Kasumi-1 (cell line): ENCODE measurements around the gene HESX1.

ENCODE experiments used
- DNase-seq, 2 experiments: peaks; one replicate each; lab custom pipeline; 2025; lab: John Stamatoyannopoulos, UW

HESX1 gene

GRCh38 chr3:57199895-57200297 lies at the start of gene HESX1:
HESX1 (minus strand) TSS chr3:57199978; CDS start chr3:57199918, 60 bp downstream.
- peak in 1 of 2 experiments; percentile 18 for DNase-seq

DNA sequence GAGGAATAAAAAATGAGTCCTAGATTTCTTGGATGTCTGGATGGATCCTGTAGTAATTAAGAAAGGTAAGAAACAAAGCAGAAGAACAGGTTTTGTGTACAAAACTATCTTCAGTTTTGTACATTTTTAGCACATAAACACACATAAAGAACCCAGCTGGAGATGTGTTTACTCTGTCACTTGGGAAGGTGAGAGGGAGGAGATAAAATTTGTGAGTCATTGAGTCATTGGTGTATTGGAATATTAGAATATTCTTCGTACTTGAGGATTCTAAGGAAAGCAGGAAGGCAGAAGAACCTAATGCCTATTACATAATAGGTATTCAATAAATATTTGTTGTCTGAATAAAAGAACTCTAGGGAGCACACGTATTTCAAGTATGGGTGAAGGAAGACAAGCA lies 45.2 kb upstream of the HESX1 start:
- no peak for DNase-seq

- DNase-seq: no peak
Measured at GRCh38 chr3:57234613-57235575, 35.1 kb upstream of the HESX1 start.

GRCh38 chr3:57233799-57234198 lies 34.0 kb upstream of the HESX1 start:
- DNase-seq: no peak

- DNase-seq: no peak
Measured at GRCh38 chr3:57230006-57230405, 30.2 kb upstream of the HESX1 start.

- peak; percentile 50 to 51 for DNase-seq
Measured at GRCh38 chr3:57227930-57228751, 28.4 kb upstream of the HESX1 start.

GRCh38 chr3:57227204-57227929 lies 27.6 kb upstream of the HESX1 start, which contains the start of gene APPL1:
APPL1 (plus strand) TSS chr3:57227729; CDS start chr3:57227884, 155 bp downstream.
- DNase-seq: peak; percentile 79 to 83

DNA sequence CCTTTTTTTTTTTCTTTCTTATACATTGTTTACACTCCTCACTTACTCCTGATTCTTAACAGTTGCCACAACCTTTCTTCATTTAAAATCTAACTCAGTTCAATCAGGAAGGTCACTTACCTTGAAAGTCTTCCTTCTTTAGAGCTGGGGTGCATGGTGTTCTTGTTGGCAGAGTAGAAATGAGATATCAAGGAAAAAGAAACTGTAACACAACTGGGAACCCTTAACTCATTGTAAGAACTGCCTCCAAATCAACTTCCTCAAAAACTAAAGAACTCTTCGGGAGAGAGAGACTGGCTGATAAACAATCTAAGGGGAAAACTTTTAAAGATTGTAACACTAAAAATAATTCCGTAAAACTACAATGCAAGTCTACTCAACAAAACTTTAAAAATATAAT lies 26.4 kb upstream of the HESX1 start:
- DNase-seq: peak; percentile 61

DNA sequence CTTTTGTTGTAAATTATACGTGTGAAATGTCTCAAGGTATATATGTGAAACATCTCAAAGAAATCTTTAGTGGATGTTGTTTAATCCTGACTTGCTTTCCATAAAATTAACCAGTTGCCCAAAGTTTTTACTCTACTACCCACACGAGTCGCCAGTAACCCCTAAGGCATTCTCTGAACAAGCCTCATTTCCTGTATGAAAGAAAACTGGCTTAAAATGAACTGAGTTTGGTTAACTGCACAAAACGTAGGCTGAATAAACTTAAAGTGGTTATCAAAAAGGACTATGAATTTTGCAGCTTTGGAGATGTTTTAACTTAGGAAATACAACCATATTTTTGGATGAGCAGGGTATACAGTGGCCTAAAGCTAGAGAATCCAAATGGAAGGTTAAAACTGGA lies 25.1 kb upstream of the HESX1 start:
- no peak for DNase-seq

DNA sequence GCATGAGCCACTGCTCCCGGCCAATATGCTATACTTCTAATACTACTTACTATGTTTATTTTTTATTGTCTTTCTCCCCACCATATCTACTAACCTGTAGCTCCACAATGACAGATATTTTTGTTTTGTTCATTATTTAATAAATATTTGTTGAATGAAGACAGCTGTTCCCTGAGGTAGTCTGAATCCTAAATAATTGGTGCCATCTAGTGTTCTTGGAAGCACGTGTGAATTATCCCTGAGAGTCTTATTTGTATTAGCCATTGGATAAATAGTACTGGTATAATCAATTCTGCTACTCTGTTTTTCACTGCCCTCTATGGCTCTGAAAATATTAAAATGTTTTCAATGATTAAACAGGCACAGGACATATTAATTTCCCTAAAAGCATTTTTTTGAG lies 22.1 kb upstream of the HESX1 start:
- no peak for DNase-seq

DNA sequence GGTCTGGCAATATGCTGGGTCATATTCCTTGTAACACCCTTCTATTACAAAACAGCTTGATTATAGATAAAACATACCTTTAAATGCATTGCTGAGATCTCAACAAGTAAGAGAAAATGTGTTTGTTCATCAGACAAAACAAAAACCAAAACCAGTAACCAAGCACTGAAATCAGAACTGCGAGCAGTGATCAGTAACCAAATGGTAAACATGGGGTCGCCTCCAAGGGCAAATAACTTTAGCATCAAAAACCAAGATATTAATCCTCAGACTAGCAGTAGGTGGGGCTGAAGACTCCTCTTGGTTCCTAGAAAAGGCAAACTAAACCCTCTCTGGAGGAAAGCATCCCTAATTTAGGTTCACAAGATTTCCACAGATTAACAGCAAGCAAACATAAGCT lies 6.6 kb upstream of the HESX1 start:
- no peak for DNase-seq

DNA sequence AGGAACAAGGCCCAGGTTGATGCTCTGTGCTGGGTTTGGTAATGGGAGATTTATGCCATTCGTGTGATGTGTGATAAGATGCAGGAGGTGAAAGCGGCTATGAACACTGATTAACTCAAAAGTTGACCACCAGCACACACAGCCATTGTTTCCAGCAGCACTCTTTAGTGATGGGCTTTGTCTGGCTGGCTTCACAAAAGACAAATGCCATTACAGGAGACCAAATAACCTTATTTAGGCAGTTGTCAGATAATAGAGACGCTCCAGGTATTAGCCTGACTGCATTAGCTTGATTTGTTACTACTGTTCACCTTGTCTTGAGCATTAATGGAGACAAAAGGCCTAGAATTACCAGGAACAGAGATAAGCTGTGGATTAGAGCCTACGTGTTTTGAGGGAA lies 5.1 kb downstream of the HESX1 start:
- no peak for DNase-seq

- DNase-seq: no peak
Measured at GRCh38 chr3:57192028-57192427, 7.8 kb downstream of the HESX1 start.

GRCh38 chr3:57184526-57184925 lies 15.3 kb downstream of the HESX1 start:
- no peak for DNase-seq

DNA sequence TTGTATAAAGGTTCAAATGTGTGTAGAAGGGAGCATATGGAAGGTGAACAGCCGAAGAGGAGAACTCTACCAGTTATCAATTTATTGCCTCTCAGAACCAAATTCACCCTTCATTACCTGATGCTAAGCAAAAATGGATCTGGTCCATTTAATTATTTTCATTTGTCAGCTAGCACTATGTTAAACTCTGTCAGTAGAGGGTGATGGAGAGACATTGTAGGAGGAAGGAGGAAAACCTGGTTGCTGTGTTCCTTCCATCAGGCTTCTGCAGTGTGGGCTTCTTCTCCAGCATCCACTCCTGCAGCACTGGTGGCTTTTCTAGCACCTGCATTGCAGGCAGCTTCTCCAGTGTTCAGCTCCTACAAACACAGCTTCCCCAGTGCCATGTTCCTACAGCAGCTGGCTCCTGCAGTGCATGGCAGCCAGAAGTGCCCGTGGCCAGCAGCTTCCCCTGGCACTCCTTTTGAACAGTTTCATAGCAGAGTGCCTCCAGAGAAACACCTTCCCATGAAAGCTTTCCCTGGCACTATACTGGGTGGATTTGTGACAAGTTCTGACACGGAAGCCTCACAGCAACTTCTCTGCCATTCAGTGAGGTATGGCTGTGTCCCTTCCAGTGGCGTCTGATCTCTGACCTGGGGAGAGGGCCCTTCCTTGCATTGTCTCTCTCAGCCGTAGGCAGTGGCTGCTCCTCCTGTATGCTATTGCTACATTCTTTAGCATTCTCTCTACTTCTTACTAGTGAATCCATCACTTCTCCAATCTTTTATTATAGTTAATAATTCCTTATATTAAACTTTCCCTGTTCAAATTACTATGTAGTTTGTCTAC lies 20.0 kb downstream of the HESX1 start:
- peak; percentile 68 to 70 for DNase-seq

GRCh38 chr3:57176045-57176444 lies 23.7 kb downstream of the HESX1 start:
- DNase-seq: no peak

DNA sequence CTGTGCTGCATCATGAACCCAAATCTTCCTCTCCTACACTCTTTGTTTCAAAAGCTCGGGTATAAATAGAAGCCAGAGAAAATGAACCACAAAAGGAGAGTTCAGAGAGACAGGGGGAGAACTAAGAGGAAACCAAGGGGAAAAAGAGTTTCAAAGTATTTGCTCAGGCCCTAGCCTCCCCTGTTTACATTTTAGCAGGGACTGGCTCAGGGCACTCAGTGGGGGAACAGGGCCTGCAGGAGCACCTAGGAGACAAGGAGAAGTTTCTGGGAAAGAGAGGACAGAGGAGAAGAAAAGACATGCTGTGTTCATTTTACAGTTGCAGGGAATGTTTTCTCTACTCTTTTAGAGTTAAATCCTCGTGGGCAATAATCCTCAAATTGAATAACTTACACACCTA lies 26.1 kb downstream of the HESX1 start:
- DNase-seq: peak; percentile 37 to 40

- DNase-seq: no peak
Measured at GRCh38 chr3:57170946-57171345, 28.8 kb downstream of the HESX1 start.

DNA sequence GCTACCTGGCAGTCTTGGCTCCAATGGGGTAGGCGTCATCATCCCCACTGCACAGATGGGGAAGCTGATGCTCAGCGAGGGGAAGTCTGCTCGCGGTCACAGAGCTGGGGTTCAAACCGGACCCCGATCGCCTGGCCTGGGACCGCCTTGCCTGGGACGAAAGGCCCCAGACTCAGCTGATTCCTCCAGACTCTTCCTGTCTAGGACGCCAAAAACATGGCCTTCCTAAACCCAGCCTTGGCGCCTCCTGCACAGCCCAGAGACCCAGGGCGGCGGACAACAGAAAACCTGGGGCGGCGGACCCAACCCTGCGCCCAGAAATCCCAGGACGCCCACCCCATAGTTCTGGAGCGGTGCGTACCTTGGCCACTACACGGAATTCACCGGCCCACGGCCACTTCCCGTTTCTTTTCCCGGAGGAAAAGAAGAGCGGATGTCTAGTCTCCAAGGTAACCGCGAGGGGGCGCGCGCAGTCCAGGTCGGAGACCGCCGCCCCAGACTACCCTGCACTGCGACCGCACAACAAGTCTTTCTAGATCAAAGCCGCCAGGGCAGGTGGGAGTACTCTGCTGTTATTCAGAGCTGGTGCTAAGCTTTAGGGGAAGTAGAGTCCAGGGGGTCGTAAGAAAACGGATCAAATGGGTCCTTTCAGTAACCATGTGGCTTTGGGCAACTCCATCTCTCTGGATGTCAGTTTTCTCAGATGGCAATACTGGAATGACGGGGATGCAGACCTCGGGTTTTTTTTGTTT lies 29.7 kb downstream of the HESX1 start:
- peak; percentile 60 to 66 for DNase-seq

DNA sequence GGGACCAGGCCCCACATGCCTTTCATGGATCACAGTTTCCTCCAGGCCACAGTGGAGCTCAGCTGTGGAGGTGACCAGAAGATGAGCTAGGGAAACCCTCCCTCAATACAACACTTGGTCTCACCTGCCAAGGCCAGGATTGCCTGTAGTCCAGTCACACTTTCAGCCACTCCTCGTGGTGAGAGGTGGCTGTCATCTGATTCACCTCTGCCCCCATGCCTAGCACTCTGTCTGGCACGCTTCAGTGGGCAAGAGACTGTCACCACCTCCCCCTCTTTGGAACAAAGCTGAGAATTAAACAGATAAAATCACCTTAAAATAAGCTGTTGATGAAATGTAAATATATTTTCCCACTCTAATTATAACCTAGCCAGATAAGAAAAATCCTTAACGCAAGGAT lies 30.7 kb downstream of the HESX1 start:
- no peak for DNase-seq
